ENCODE measurements around the gene ZFYVE27. TPM values are rescaled to one million over a fixed set of nuclear protein-coding genes. Genes with fewer than 3 reads are reported as not detected.

ZFYVE27 gene
- polyA plus RNA-seq, 1 donor (not counting 4 experiments of a cell fraction or from before 2014, with no cell fraction given) = 14.3 TPM

DNA sequence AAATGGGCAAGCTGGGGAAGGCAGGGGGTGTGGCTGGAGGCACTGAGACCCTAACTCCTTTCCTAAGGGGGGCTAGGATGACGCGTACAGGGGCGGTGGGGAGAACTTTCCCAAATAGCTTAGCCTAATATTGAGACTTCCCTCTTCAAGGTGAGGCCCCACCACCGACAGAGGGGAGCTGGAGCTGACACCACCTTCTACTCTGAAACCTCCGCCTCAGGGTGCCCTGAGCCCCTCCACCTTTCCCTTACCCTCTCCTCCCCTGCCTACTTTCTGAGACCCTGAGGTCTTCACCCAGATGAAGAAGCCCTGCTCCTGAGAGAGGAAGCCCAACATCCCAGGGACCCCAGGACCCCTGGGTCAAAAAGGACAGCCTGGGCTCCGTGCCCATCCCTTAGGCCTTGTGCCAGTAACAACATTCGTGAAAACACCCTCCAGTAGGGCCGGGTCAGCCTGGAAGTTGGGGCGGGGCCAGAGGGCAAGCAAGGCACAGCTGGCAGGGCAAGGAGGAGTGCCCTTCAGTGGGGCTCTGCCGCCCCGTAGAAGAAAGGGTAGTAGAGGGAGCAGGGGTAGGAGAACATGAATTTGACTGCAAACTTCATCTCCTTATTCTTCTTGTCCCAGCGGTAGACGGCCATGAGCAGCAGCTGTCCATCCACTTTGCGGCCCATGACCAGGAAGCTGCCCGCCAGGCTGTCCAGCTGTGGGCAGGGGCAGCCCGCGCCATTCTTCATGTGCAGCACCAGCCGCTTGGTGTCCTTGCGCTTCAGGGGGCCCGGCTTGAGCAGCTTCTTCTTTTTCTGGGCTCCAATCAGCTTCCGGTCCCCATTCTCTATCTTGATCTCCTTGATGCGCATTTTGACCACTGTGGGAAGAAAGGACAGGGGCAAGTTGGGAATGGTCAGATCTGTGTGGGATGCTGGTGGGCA lies 30.3 kb downstream of the ZFYVE27 start:
- H3K9me3 ChIP-seq (ENCODE audit: control insufficient read depth, low read depth, low read length) = no peaks in the 10 kb centered on the region
- H3K9me1 ChIP-seq (ENCODE audit: control insufficient read depth, extremely low read depth, insufficient read depth, low read length) = no peaks in the 10 kb centered on the region
- DNase-seq (ENCODE audit: low read depth, low spot score) = no peak
- H3K9ac ChIP-seq (ENCODE audit: control insufficient read depth, extremely low read depth, insufficient read depth, low read length) = no peak overlapping the region
- dilution Hi-C loops (cut with MboI; ENCODE audit: extremely low pct_ligation_motif_present, low sequenced_read_pairs) = loop anchor here (25.0 kb wide), 1 partner anchor 95 kb away; no protein-coding TSS in a partner anchor
- H4K20me1 ChIP-seq (ENCODE audit: control insufficient read depth, extremely low read depth, insufficient read depth, low read length) = no peaks in the 10 kb centered on the region
- no peaks in the 10 kb centered on the region for H3K79me2 ChIP-seq (ENCODE audit: control insufficient read depth, insufficient read depth, low read length)
- no peak overlapping the region for H2AFZ ChIP-seq (ENCODE audit: control insufficient read depth, low read length)
- TF ChIP-seq EZH2 (IDR thresholded peaks at IDR 0.05; ENCODE audit: low read length) (no peak), CTCF (optimal IDR thresholded peaks at IDR 0.05 in 1 of 3, IDR thresholded peaks at IDR 0.05 in 1 of 3, conservative IDR thresholded peaks at IDR 0.05 in 1 of 3; ENCODE audit: extremely low read depth in 1 of 3, insufficient read depth in 2 of 3, low read length in 3 of 3) (no peak)
- peaks cover 25% of the 10 kb centered on the region for H3K27me3 ChIP-seq (ENCODE audit: control insufficient read depth, extremely low read depth, insufficient read depth, low read length)
- no peak overlapping the region for H3K4me2 ChIP-seq (ENCODE audit: control insufficient read depth, extremely low read depth, insufficient read depth, low read depth, low read length)
- H3K27ac ChIP-seq (ENCODE audit: control insufficient read depth, insufficient read depth, low read length) = no peak overlapping the region
- no peak overlapping the region for H3K4me3 ChIP-seq (ENCODE audit: control insufficient read depth in 2 of 3, extremely low read depth in 1 of 3, insufficient read depth in 2 of 3, low read depth in 1 of 3, low read length in 3 of 3)
- FAIRE-seq = no peak
- H3K4me1 ChIP-seq (ENCODE audit: control insufficient read depth, extremely low read depth, insufficient read depth, low read length) = peaks cover 3% of the 10 kb centered on the region
- peaks cover 0 to 4% of the 10 kb centered on the region in 2 experiments for H3K36me3 ChIP-seq (ENCODE audit: control insufficient read depth in 2 of 2, extremely low read depth in 1 of 2, insufficient read depth in 2 of 2, low read length in 2 of 2)

- H3K27me3 ChIP-seq (ENCODE audit: control insufficient read depth, extremely low read depth, insufficient read depth, low read length) = peaks cover 38% of the 10 kb centered on the region
- no peaks in the 10 kb centered on the region for H3K79me2 ChIP-seq (ENCODE audit: control insufficient read depth, insufficient read depth, low read length)
- H3K4me1 ChIP-seq (ENCODE audit: control insufficient read depth, extremely low read depth, insufficient read depth, low read length) = peaks cover 3% of the 10 kb centered on the region
- no peaks in the 10 kb centered on the region for H3K9me3 ChIP-seq (ENCODE audit: control insufficient read depth, low read depth, low read length)
- no peaks in the 10 kb centered on the region for H3K9me1 ChIP-seq (ENCODE audit: control insufficient read depth, extremely low read depth, insufficient read depth, low read length)
- H2AFZ ChIP-seq (ENCODE audit: control insufficient read depth, low read length) = no peak overlapping the region
- H3K36me3 ChIP-seq (ENCODE audit: control insufficient read depth in 2 of 2, extremely low read depth in 1 of 2, insufficient read depth in 2 of 2, low read length in 2 of 2) = peaks cover 0 to 2% of the 10 kb centered on the region in 2 experiments
- no peak overlapping the region for H3K4me3 ChIP-seq (ENCODE audit: control insufficient read depth in 2 of 3, extremely low read depth in 1 of 3, insufficient read depth in 2 of 3, low read depth in 1 of 3, low read length in 3 of 3)
- FAIRE-seq = no peak
- H3K9ac ChIP-seq (ENCODE audit: control insufficient read depth, extremely low read depth, insufficient read depth, low read length) = no peak overlapping the region
- no peak overlapping the region for H3K27ac ChIP-seq (ENCODE audit: control insufficient read depth, insufficient read depth, low read length)
- no peaks in the 10 kb centered on the region for H4K20me1 ChIP-seq (ENCODE audit: control insufficient read depth, extremely low read depth, insufficient read depth, low read length)
- DNase-seq (ENCODE audit: low read depth, low spot score) = no peak
- dilution Hi-C loops (cut with MboI; ENCODE audit: extremely low pct_ligation_motif_present, low sequenced_read_pairs) = loop anchor here (25.0 kb wide), 1 partner anchor 94 kb away; no protein-coding TSS in a partner anchor
- TF ChIP-seq CTCF (optimal IDR thresholded peaks at IDR 0.05 in 1 of 3, IDR thresholded peaks at IDR 0.05 in 1 of 3, conservative IDR thresholded peaks at IDR 0.05 in 1 of 3; ENCODE audit: extremely low read depth in 1 of 3, insufficient read depth in 2 of 3, low read length in 3 of 3) (no peak), EZH2 (IDR thresholded peaks at IDR 0.05; ENCODE audit: low read length) (no peak)
- H3K4me2 ChIP-seq (ENCODE audit: control insufficient read depth, extremely low read depth, insufficient read depth, low read depth, low read length) = no peak overlapping the region
Measured at GRCh38 chr10:97768322-97769315, 31.7 kb downstream of the ZFYVE27 start.

Measured in keratinocyte (primary cell).